Common myeloid progenitor, CD34-positive (primary cell): ENCODE measurements around the gene RNF152.

Experiments used
- CTCF ChIA-PET: fragments of 350-600 bp; sonication (Branson Sonifier 250); formaldehyde crosslinking; loops from one replicate; lab custom pipeline; 2021; ENCODE audit warnings: antibody characterized with exemption; lab: Charles Lee
- POLR2A ChIA-PET: fragments of 350-600 bp; sonication (Branson Sonifier 250); formaldehyde crosslinking; loops from one replicate; lab custom pipeline; 2021; ENCODE audit warnings: antibody characterized with exemption; lab: Charles Lee
- DNase-seq, 3 donors: peaks; one replicate each; pipeline versions ENCODE4 v3.0.0 to v3.0.0-alpha.2; 2013
- H3K27ac ChIP-seq, 2 experiments: 1 replicate in 1 of 2; 2 replicates in 1 of 2; pipeline ENCODE4 v1.7.0; 2013; ENCODE audit warnings: inconsistent platforms in 2 of 2, low read length in 2 of 2, mild to moderate bottlenecking in 2 of 2, low read depth in 1 of 2, moderate library complexity in 1 of 2; ENCODE audit not compliant: severe bottlenecking in 2 of 2, insufficient read depth in 1 of 2, poor library complexity in 1 of 2
- H3K27me3 ChIP-seq, 5 experiments: replicated peaks in 2 of 5; 1 replicate in 3 of 5; 2 replicates in 2 of 5; pipeline versions ENCODE4 v1.6.1 to v1.7.0; 2013; ENCODE audit warnings: low read length in 4 of 5, mild to moderate bottlenecking in 2 of 5, moderate library complexity in 2 of 5, inconsistent platforms in 1 of 5; ENCODE audit not compliant: insufficient read depth in 5 of 5, control insufficient read depth in 4 of 5
- H3K36me3 ChIP-seq, 4 experiments: 1 replicate in 2 of 4; 2 replicates in 2 of 4; pipeline versions ENCODE4 v1.6.1 to v1.7.0; 2013; ENCODE audit warnings: low read length in 3 of 4, control low read depth in 1 of 4, mild to moderate bottlenecking in 1 of 4; ENCODE audit not compliant: control insufficient read depth in 4 of 4, insufficient read depth in 4 of 4
- H3K4me1 ChIP-seq, 4 experiments: 1 replicate in 3 of 4; 2 replicates in 1 of 4; pipeline versions ENCODE4 v1.6.1 to v1.7.1; 2013; ENCODE audit warnings: low read length in 3 of 4, mild to moderate bottlenecking in 3 of 4, control low read depth in 1 of 4, inconsistent platforms in 1 of 4, moderate library complexity in 1 of 4; ENCODE audit not compliant: control insufficient read depth in 4 of 4, insufficient read depth in 4 of 4; ENCODE audit errors: control extremely low read depth in 1 of 4
- H3K4me3 ChIP-seq, 7 experiments: 1 replicate in 4 of 7; 2 replicates in 3 of 7; pipeline versions ENCODE4 v1.5.1 to v1.7.0; 2013; ENCODE audit warnings: mild to moderate bottlenecking in 7 of 7, low read length in 6 of 7, moderate library complexity in 6 of 7, inconsistent platforms in 2 of 7, low read depth in 2 of 7, control low read depth in 1 of 7; ENCODE audit not compliant: insufficient read depth in 4 of 7, control insufficient read depth in 1 of 7; ENCODE audit errors: extremely low read depth in 1 of 7
- H3K9me3 ChIP-seq, 5 experiments: 1 replicate in 4 of 5; 2 replicates in 1 of 5; pipeline versions ENCODE4 v1.6.1 to v1.7.1; 2013; ENCODE audit warnings: low read length in 4 of 5, mild to moderate bottlenecking in 2 of 5, inconsistent platforms in 1 of 5, low read depth in 1 of 5, moderate library complexity in 1 of 5; ENCODE audit not compliant: control insufficient read depth in 4 of 5, insufficient read depth in 2 of 5; ENCODE audit errors: control extremely low read depth in 1 of 5
- WGBS: methylation state at CpG from one replicate; pipeline ENCODE4 v1.1.5; 2013; ENCODE audit not compliant: insufficient coverage; 5-methylcytosine and 5-hydroxymethylcytosine counted together

Gene RNF152

DNA sequence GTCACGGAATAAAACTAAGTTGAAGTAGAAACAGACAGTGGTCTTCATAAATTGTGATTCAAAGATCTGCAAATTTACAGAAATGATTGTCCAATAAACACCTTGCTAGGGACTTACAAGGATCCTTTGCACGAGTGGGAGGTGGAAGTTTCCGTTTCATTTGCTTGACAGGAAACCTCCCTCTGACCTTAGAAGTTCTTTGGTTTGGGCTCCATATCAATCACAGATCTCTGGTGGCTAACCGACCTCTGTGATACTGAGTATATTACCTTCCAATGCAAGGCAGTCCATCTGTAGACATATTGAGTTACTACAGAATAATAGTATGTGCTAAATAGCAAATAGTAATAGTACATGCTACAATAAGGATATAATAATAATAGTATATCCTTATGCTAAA lies 33.7 kb upstream of the RNF152 start:
- Histone ChIP-seq H3K9me3 (peaks cover 0 to 11% (median 6%) of the 10 kb centered on the region in 5 experiments), H3K27me3 (no peaks in the 10 kb centered on the region), H3K36me3 (no peaks in the 10 kb centered on the region), H3K4me1 (no peaks in the 10 kb centered on the region), H3K4me3 (no peak overlapping the region), H3K27ac (no peak overlapping the region)
- POLR2A ChIA-PET, result no interaction called here
- no peak for DNase-seq
- CTCF ChIA-PET, result no interaction called here
- 86% methylated on average over 1 of the region's 4 CpGs for WGBS

DNA sequence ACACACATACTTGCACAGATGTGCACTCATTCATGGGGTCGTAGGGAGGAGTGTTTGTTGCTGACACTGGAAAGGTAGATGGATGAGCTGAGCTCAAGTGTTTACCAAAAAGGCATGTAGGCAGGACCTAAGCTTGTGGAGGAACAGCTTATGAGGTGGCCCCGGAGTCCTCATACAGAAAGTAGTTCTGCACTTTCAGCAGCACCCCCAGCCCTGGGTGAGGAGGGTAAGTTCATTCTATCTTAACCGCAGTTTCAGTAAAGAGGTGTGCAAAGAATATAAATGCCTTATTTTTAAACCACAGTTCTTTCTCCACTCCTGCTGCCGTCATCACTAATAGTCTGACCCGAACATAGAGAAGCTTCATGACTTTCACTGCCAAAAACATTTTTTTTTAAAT lies 31.7 kb upstream of the RNF152 start:
- H3K4me3 ChIP-seq, result no peak overlapping the region

GRCh38 chr18:61922435-61922834 lies 29.6 kb upstream of the RNF152 start:
- 100% methylated on average over 1 of the region's 3 CpGs for WGBS
- peaks cover 0 to 2% (median 0%) of the 10 kb centered on the region in 5 experiments for H3K9me3 ChIP-seq
- no peak for DNase-seq
- no peak overlapping the region for H3K27ac ChIP-seq
- H3K27me3 ChIP-seq, result no peaks in the 10 kb centered on the region
- CTCF ChIA-PET, result interaction anchor here (1.0 to 1.2 kb wide), 2 partner anchors 26 to 53 kb away, joined by 3 read pairs; no protein-coding TSS in a partner anchor
- no peak overlapping the region for H3K4me3 ChIP-seq
- no peaks in the 10 kb centered on the region for H3K36me3 ChIP-seq
- H3K4me1 ChIP-seq, result no peaks in the 10 kb centered on the region
- POLR2A ChIA-PET, result no interaction called here

More for the DNA sequence above, 31.7 kb upstream of the RNF152 start:
- CTCF ChIA-PET, result no interaction called here
- Histone ChIP-seq H3K27me3 (no peaks in the 10 kb centered on the region), H3K4me1 (no peaks in the 10 kb centered on the region), H3K36me3 (no peaks in the 10 kb centered on the region), H3K9me3 (peaks cover 0 to 11% (median 6%) of the 10 kb centered on the region in 5 experiments), H3K27ac (no peak overlapping the region)
- WGBS, result 90% methylated on average over 2 of the region's 5 CpGs
- POLR2A ChIA-PET, result no interaction called here
- DNase-seq, result no peak

- Histone ChIP-seq H3K4me1 (no peaks in the 10 kb centered on the region), H3K36me3 (no peaks in the 10 kb centered on the region), H3K4me3 (no peak overlapping the region), H3K9me3 (peaks cover 0 to 1% (median 0%) of the 10 kb centered on the region in 5 experiments), H3K27me3 (no peaks in the 10 kb centered on the region), H3K27ac (no peak overlapping the region)
- peak in 2 of 3 donors; percentile 36 to 51 for DNase-seq
- ChIA-PET POLR2A (interaction anchor here (0.7 kb wide), 1 partner anchor 124 kb away, joined by 6 read pairs; no protein-coding TSS in a partner anchor), CTCF (interaction anchor here (1.0 to 1.2 kb wide), 2 partner anchors 26 to 53 kb away, joined by 3 read pairs; no protein-coding TSS in a partner anchor)
- 77% methylated on average over 12 of the region's 17 CpGs for WGBS
Measured at GRCh38 chr18:61921621-61922235, 28.9 kb upstream of the RNF152 start.

DNA sequence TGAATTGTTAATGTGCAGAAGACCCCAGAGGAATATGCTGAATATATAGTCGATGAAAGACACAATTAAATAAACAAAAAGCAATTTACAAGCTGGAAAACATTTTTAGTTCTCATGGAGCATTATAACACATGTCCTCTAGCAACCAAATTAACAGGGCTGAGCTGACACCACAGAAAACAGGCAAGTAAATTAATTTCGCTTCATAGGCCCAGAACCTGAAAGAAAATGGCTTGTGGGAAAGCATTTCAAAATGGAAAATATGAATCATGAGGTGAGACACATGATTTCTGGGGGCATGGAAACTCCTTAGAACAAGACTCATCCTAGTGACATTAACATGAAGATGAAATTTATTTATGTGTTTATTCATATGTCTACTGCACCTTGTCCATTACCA lies 25.0 kb upstream of the RNF152 start:
- Histone ChIP-seq H3K4me1 (no peaks in the 10 kb centered on the region), H3K27ac (no peak overlapping the region), H3K4me3 (no peak overlapping the region), H3K27me3 (no peaks in the 10 kb centered on the region), H3K36me3 (no peaks in the 10 kb centered on the region), H3K9me3 (no peaks in the 10 kb centered on the region)
- ChIA-PET POLR2A (no interaction called here), CTCF (interaction anchor here (0.9 kb wide), 1 partner anchor 15 kb away, joined by 4 read pairs; no protein-coding TSS in a partner anchor)
- no CpG with 5 or more reads among the region's 2 CpGs for WGBS
- DNase-seq, result no peak

DNA sequence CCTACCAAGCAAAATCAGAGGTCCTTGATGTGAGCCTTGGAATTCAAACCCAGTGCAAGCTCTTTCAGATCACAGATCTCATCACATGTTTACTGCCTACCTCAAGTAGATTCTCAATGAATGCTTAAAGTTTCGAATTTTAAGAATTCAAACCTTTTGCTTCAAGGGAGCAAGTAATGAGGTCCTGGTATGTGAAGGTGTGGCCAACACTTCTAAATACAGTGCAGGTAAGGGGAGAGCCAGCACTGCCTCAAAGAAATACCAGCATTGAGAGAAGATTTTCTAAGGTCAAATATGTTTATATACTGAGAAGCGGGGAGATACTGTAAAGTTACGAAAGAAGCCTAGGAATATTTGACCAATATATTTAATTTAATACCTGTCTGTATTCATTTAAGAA lies 19.7 kb upstream of the RNF152 start:
- no peak for DNase-seq
- no peak overlapping the region for H3K27ac ChIP-seq
- H3K36me3 ChIP-seq, result no peaks in the 10 kb centered on the region
- H3K4me3 ChIP-seq, result no peak overlapping the region
- WGBS, result 100% methylated on average over 1 of the region's 3 CpGs
- no peaks in the 10 kb centered on the region for H3K27me3 ChIP-seq
- POLR2A ChIA-PET, result no interaction called here
- CTCF ChIA-PET, result interaction anchor here (1.3 kb wide), 1 partner anchor 10 kb away, joined by 3 read pairs; no protein-coding TSS in a partner anchor
- H3K4me1 ChIP-seq, result no peaks in the 10 kb centered on the region
- H3K9me3 ChIP-seq, result no peaks in the 10 kb centered on the region

DNA sequence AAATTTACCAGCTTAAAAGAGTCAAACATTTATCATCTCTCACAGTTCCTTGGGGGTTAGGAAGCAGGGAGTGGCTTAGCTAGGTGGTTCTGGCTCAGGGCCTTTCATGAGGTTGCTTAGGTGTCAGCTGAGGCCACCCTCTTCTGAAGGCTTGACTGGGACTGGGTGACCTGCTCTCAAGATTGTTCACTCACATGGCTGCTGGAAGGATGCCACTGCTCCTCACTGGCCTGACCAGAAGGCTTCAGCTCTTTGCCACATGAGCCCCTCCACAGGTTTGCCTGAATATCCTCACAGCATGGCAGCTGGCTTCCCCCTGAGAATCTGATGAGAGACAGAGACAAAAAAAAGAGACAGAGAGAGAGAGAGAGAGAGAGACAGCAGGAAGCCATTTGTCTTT lies 17.3 kb upstream of the RNF152 start:
- Histone ChIP-seq H3K4me1 (no peaks in the 10 kb centered on the region), H3K4me3 (no peak overlapping the region), H3K36me3 (no peaks in the 10 kb centered on the region), H3K9me3 (no peaks in the 10 kb centered on the region), H3K27me3 (no peaks in the 10 kb centered on the region), H3K27ac (no peak overlapping the region)
- ChIA-PET CTCF (no interaction called here), POLR2A (no interaction called here)
- no peak for DNase-seq
